Endodermal cell (in vitro differentiated cells): ENCODE measurements around the gene HELQ. TPM values are rescaled to one million over a fixed set of nuclear protein-coding genes. Genes with fewer than 3 reads are reported as not detected.
"Not testable (repeated sequence)": the region's sequence is repeated elsewhere in the genome, so short reads cannot be mapped to it uniquely, and the experiment has no call there.

Source experiments
- DNase-seq: peaks from one replicate; pipeline ENCODE4 v3.0.0-alpha.2; 2017
- H3K27ac ChIP-seq: 2 replicates; pipeline ENCODE4 v1.5.1; 2013; ENCODE audit warnings: mild to moderate bottlenecking, low read depth, low read length, moderate library complexity
- H3K27me3 ChIP-seq: 2 replicates; pipeline ENCODE4 v1.6.1; 2013; ENCODE audit warnings: mild to moderate bottlenecking, low read length, moderate library complexity; ENCODE audit not compliant: insufficient read depth, control insufficient read depth, poor library complexity, severe bottlenecking
- H3K36me3 ChIP-seq: 2 replicates; pipeline ENCODE4 v1.7.0; 2013; ENCODE audit warnings: mild to moderate bottlenecking, low read length, moderate library complexity; ENCODE audit not compliant: control insufficient read depth, insufficient read depth
- H3K4me1 ChIP-seq: one replicate; pipeline ENCODE4 v1.7.0; 2013; ENCODE audit warnings: low read length; ENCODE audit not compliant: control insufficient read depth, insufficient read depth
- H3K4me3 ChIP-seq: 2 replicates; pipeline ENCODE4 v1.5.1; 2013; ENCODE audit warnings: mild to moderate bottlenecking, low read length, moderate library complexity
- H3K9ac ChIP-seq: 2 replicates; pipeline ENCODE4 v1.6.1; 2013; ENCODE audit warnings: mild to moderate bottlenecking, low read length, moderate library complexity; ENCODE audit not compliant: poor library complexity, severe bottlenecking; ENCODE audit errors: extremely low read depth
- H3K9me3 ChIP-seq: 2 replicates; pipeline ENCODE4 v1.6.1; 2013; ENCODE audit warnings: mild to moderate bottlenecking, low read length, moderate library complexity; ENCODE audit not compliant: control insufficient read depth
- H3K27ac Mint-ChIP-seq: 2 replicates; pipeline ENCODE4 v1.8.0; 2020; ENCODE audit warnings: mixed read lengths
- H3K27me3 Mint-ChIP-seq: 2 replicates; pipeline ENCODE4 v1.8.0; 2021; ENCODE audit warnings: mild to moderate bottlenecking, mixed read lengths; ENCODE audit not compliant: insufficient read depth
- H3K36me3 Mint-ChIP-seq: 2 replicates; pipeline ENCODE4 v1.8.0; 2020; ENCODE audit warnings: low read depth, mixed read lengths
- H3K4me1 Mint-ChIP-seq: 2 replicates; pipeline ENCODE4 v1.8.0; 2020; ENCODE audit warnings: mixed read lengths
- H3K4me3 Mint-ChIP-seq: 2 replicates; pipeline ENCODE4 v1.8.0; 2020; ENCODE audit warnings: mild to moderate bottlenecking, moderate library complexity, mixed read lengths
- H3K9me3 Mint-ChIP-seq: 2 replicates; pipeline ENCODE4 v1.8.0; 2020; ENCODE audit warnings: mild to moderate bottlenecking, mixed read lengths
- CTCF ChIP-seq: fragments of 200-600 bp; sonication (generic); conservative IDR thresholded peaks from 2 replicates; pipeline ENCODE4 v1.5.0; 2021; ENCODE audit warnings: antibody characterized with exemption, mild to moderate bottlenecking
- WGBS, 2 experiments: methylation state at CpG; one replicate each; pipeline versions ENCODE4 v1.1.5 to v1.1.7; 2013; ENCODE audit warnings: missing lambda C conversion rate in 2 of 2, mixed read lengths in 1 of 2; ENCODE audit not compliant: insufficient coverage in 1 of 2, insufficient read length in 1 of 2; 5-methylcytosine and 5-hydroxymethylcytosine counted together
- total RNA-seq, 2 donors: library from RNA; stranded (reverse); fragmentation: NEBNext Ultra II Directional in 1 of 2; extraction: Animal tissue kit (Norgen Biotek cat#: 25700) in 1 of 2; gene quantifications; 2 replicates in 1 of 2; 3 replicates in 1 of 2; pipeline ENCODE4 v1.2.1, GENCODE V29; 2021

Gene HELQ
- total RNA-seq, 2 donors from 2014 or later: 13.8 to 14.5 TPM

- H3K9me3 ChIP-seq: no peaks in the 10 kb centered on the region
- no peak for DNase-seq
- H3K9ac ChIP-seq: no peak overlapping the region
- no peak overlapping the region for H3K4me3 ChIP-seq
- Mint-ChIP-seq H3K27ac (no peak overlapping the region), H3K36me3 (no peaks in the 10 kb centered on the region), H3K4me1 (no peaks in the 10 kb centered on the region), H3K4me3 (no peak overlapping the region), H3K27me3 (no peaks in the 10 kb centered on the region), H3K9me3 (no peaks in the 10 kb centered on the region)
- no peaks in the 10 kb centered on the region for H3K36me3 ChIP-seq
- no peaks in the 10 kb centered on the region for H3K4me1 ChIP-seq
- no peaks in the 10 kb centered on the region for H3K27me3 ChIP-seq
- no peak for TF ChIP-seq CTCF
- no peak overlapping the region for H3K27ac ChIP-seq
These were observed 48.4 kb upstream of the HELQ start for GRCh38 chr4:83503974-83504373.

- not testable (repeated sequence) for H3K9ac ChIP-seq, H3K4me1 ChIP-seq, H3K27me3 ChIP-seq, H3K27ac Mint-ChIP-seq, H3K9me3 ChIP-seq, DNase-seq, H3K4me3 ChIP-seq, H3K4me1 Mint-ChIP-seq, H3K36me3 Mint-ChIP-seq, H3K27me3 Mint-ChIP-seq, H3K4me3 Mint-ChIP-seq, H3K27ac ChIP-seq, H3K36me3 ChIP-seq, H3K9me3 Mint-ChIP-seq
- WGBS, 2 experiments: 96% methylated on average over 2 to 3 of the region's 3 CpGs
These were observed 46.0 kb upstream of the HELQ start for GRCh38 chr4:83501671-83502070.

- Histone ChIP-seq H3K36me3 (no peaks in the 10 kb centered on the region), H3K4me1 (no peaks in the 10 kb centered on the region), H3K9me3 (no peaks in the 10 kb centered on the region), H3K27ac (no peak overlapping the region), H3K27me3 (no peaks in the 10 kb centered on the region), H3K4me3 (no peak overlapping the region), H3K9ac (no peak overlapping the region)
- Mint-ChIP-seq H3K27ac (no peak overlapping the region), H3K9me3 (no peaks in the 10 kb centered on the region), H3K27me3 (no peaks in the 10 kb centered on the region), H3K36me3 (no peaks in the 10 kb centered on the region), H3K4me1 (peaks cover 4% of the 10 kb centered on the region), H3K4me3 (no peak overlapping the region)
- WGBS, 2 experiments: 100% methylated on average over 1 of the region's 1 CpG; no CpG with 5 or more reads in 1 of the 2 experiments
- TF ChIP-seq CTCF: no peak
- DNase-seq: no peak
These were observed 42.6 kb upstream of the HELQ start for GRCh38 chr4:83498187-83498586.

GRCh38 chr4:83496085-83496917 is 40.7 kb upstream of the HELQ start:
- H3K36me3 ChIP-seq, H3K27ac Mint-ChIP-seq: not testable (repeated sequence)

More at GRCh38 chr4:83496085-83496917, 40.7 kb upstream of the HELQ start:
- not testable (repeated sequence) for H3K27me3 Mint-ChIP-seq, H3K4me1 ChIP-seq, H3K9ac ChIP-seq, H3K4me3 ChIP-seq, H3K9me3 ChIP-seq, H3K4me3 Mint-ChIP-seq, H3K27ac ChIP-seq, H3K36me3 Mint-ChIP-seq, DNase-seq, H3K9me3 Mint-ChIP-seq, H3K4me1 Mint-ChIP-seq, H3K27me3 ChIP-seq
- 87 to 98% methylated on average over 4 to 7 of the region's 8 CpGs for WGBS, 2 experiments
